ENCODE results near the gene LDLRAD3.
"Not testable (repeated sequence)": the region's sequence is repeated elsewhere in the genome, so short reads cannot be mapped to it uniquely, and the experiment has no call there.

LDLRAD3 gene

GRCh38 chr11:35995681-35996271 is 51.9 kb downstream of the LDLRAD3 start:
- no peak for DNase-seq (ENCODE audit: low spot score)

DNA sequence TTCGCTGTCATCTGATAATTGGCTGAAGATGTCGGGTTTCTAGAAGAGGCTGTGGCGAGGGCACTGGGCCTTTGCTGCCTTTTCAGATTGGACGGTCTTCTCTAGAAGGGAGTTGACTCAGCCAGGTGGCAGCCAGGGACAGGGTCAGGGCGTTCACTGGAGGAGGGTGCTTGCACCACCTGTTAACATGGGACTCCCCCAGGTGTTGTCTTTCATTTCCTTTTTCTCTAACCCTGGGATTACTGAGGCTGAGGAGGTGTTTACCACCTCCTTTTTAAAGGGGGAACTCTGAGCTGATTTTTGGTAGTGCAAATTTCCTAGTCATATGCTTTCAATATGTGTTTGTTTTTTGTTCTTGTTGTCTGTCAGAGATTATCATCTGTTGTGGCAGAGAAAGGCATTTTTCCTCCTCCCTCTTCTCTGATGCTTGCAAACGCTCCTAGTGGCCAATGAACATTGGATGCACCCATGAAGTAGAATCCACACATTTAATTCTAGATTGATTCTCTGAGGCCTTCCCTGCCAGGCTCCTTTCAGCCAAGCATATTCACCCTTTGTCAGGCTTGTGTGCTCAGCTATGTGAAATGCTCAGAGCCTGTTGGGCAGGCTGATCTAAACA is 54.1 kb downstream of the LDLRAD3 start:
- no peak for DNase-seq (ENCODE audit: low spot score)

DNA sequence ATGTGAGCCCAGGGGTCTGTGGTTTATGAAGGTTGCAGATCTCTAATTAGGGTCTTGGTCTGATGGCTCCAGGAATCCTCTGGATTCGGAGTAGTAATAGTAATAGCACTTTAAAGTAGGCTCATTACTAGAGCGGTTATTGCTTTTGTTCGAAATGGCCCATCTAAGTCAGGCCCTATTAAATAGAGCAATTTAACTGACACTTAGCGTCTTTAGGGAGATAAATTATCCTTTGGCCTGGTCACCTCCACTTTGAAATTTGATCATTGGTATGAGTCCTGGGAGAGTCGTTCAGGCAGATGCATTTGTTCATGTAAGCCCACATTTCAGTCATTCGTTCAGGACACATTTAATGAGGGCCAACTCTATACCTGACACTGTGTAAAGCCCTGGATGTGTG is 54.8 kb downstream of the LDLRAD3 start:
- DNase-seq (ENCODE audit: low spot score), result no peak

- DNase-seq (ENCODE audit: low spot score), result no peak
These were observed 56.8 kb downstream of the LDLRAD3 start for GRCh38 chr11:36000616-36001190.

- no peak for DNase-seq (ENCODE audit: low spot score)
These were observed 58.3 kb downstream of the LDLRAD3 start for GRCh38 chr11:36002196-36002595.

DNA sequence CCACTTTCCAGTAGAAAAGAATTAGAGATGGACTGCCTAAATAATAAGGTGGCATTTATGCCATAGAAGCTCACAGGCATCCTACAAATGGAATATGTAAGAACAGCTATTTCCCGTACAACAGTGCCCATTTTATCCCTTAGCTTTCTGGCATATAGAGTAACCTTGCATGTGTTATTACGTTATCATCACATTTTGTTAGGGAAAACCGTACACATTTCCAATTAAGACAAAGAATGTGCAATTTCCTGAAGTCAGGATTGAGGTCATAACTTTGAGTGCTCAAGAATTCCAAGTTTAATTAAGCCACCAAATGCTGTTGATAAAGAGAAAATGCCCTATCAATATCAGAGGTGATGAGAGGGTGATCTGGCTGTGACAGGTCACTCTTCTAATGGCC is 58.9 kb downstream of the LDLRAD3 start:
- DNase-seq (ENCODE audit: low spot score), result no peak

DNA sequence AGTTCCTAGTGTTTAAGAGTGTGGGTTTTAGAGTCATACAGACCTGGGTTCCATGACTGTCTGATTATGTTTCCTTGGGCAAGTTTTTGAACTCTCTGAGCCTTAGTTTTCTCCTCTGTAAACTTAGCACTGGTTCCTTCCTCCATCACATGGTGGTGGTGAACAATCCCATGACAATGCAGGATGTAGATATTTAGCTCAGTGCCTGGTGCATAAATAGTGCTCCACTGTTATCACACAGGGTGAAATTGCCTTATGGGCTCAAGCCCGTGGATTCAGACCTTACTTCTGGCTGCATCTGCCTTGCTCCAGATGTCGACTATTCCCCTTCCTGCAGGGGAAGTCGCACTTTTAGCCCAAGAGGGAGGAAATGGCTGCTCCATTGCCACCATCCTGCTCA is 62.7 kb downstream of the LDLRAD3 start:
- no peak for DNase-seq (ENCODE audit: low spot score)

- DNase-seq (ENCODE audit: low spot score), result no peak
These were observed 63.3 kb downstream of the LDLRAD3 start for GRCh38 chr11:36007127-36007655.

- DNase-seq (ENCODE audit: low spot score), result no peak
These were observed 64.7 kb downstream of the LDLRAD3 start for GRCh38 chr11:36008584-36008983.

GRCh38 chr11:36009473-36009872 is 65.6 kb downstream of the LDLRAD3 start:
- no peak for DNase-seq (ENCODE audit: low spot score)

GRCh38 chr11:36010010-36010740 is 66.3 kb downstream of the LDLRAD3 start:
- no peak for DNase-seq (ENCODE audit: low spot score)

DNA sequence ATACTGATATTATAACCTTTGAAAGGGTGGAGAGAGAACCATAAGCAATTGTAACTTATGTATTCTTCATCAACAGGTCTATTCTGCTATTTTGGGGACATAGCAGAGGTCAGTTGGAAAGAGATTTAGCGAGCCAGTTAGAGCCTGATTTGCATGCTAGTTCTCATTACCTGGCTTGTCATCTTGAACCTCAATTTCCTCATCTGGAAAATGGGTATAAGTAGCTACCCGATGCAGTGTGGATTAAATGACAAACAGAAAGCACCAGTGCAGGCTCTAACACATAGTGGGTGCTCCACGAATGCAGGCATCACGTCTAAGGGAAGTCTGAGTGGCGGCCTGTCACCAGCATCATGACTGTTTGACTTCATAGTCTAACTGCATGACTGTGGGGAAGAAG is 67.7 kb downstream of the LDLRAD3 start:
- DNase-seq (ENCODE audit: low spot score), result no peak

DNA sequence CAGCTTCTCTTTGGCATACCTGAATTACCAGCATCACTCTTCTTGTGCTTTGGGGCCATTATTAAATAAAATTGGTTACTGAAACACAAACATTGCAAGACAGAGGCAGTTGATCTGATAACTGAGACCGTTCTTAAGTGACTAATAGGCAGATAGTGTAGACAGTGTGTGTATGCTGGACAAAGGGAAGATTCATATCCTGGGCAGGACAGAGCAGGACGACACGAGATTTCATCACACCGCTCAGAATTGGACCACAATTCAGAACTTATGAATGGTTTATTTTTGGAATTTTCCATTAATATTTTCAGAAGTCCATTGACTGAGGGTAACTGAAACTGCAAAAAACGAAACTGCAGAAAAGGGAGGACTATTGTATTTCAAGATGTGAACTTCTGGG is 68.6 kb downstream of the LDLRAD3 start:
- no peak for DNase-seq (ENCODE audit: low spot score)

DNA sequence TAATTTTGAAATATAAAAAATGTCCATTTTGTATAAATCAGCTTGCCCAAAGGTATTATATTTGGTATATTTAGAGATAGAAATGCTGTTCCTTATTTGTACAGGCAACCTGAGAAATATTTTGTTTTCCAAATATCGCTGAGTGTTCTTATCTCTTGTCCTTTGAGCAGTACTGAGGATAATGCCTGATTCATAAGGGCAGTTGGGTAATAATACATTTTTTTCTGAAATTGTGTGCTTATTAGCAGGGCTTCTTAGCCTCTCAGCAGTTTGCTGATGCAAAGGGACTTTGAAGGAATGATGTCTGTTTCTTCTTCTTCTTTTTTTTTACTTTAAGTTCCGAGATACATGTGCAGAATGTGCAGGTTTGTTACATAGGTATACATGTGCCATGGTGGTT is 69.1 kb downstream of the LDLRAD3 start:
- no peak for DNase-seq (ENCODE audit: low spot score)

DNA sequence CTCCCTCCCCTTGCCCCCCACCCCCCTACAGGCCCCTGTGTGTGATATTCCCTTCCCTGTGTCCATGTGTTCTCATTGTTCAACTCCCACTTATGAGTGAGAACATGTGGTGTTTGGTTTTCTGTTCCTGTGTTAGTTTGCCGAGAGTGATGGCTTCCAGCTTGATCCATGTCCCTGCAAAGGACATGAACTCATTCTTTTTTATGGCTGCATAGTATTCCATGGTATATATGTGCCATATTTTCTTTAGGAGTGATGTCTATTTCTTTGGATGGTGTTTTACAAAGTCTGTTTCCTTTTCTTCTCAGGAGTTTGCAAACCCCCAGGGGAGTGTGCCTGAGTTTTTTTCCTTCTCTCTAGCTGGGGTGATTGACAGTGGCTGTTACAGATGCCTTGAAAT is 69.6 kb downstream of the LDLRAD3 start:
- not testable (repeated sequence) for DNase-seq (ENCODE audit: low spot score)

GRCh38 chr11:36013950-36014897 is 70.4 kb downstream of the LDLRAD3 start:
- DNase-seq (ENCODE audit: low spot score), result no peak

GRCh38 chr11:36014898-36015665 is 71.2 kb downstream of the LDLRAD3 start:
- DNase-seq (ENCODE audit: low spot score), result no peak

GRCh38 chr11:36015799-36016198 is 71.9 kb downstream of the LDLRAD3 start:
- no peak for DNase-seq (ENCODE audit: low spot score)

GRCh38 chr11:36016263-36016662 is 72.4 kb downstream of the LDLRAD3 start:
- DNase-seq (ENCODE audit: low spot score), result no peak

DNA sequence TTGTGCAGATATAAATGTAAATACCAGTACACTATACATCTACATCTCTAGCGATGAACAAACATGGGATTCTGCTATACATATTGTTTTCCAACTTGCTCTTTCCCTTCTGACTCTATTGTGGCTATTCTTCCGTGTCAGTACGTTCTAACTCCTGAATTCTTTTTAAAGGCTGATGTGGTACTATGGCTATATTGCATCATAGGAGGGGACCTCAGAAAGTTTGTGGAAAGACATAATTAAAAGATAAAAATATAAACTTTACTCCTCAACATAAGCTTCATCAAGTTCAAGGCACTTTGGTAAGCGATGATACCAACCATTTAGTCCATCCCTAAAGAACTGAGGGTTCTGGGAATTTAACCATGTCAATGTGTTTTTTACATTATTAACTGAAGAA is 72.8 kb downstream of the LDLRAD3 start:
- DNase-seq (ENCODE audit: low spot score), result no peak

GRCh38 chr11:36019005-36019596 is 75.2 kb downstream of the LDLRAD3 start:
- DNase-seq (ENCODE audit: low spot score), result no peak

All from CD4-positive, alpha-beta T cell treated with Interleukin-15 for 4 hours (primary cell).